Stimulated activated CD8-positive, alpha-beta memory T cell treated with anti-CD3 and anti-CD28 coated beads, Interleukin-4, amount 100 ng/mL, for 1 hour (primary cell): ENCODE measurements around the gene GRAPL.
"Not testable (repeated sequence)": the region's sequence is repeated elsewhere in the genome, so short reads cannot be mapped to it uniquely, and the experiment has no call there.

Experiments
- DNase-seq, 2 donors: peaks; one replicate each; pipeline ENCODE4 v3.0.0-alpha.2; 2020; ENCODE audit warnings: low read depth in 2 of 2, low spot score in 1 of 2

Gene GRAPL

GRCh38 chr17:19127148-19127980 lies at the start of gene GRAPL:
TSS of gene GRAPL (plus strand) at chr17:19127589. CDS start at chr17:19127620, 31 bp downstream.
- not testable (repeated sequence) for DNase-seq

GRCh38 chr17:19088804-19089685 lies 38.3 kb upstream of the GRAPL start:
- not testable (repeated sequence) for DNase-seq

GRCh38 chr17:19090058-19090772 lies 37.2 kb upstream of the GRAPL start:
- not testable (repeated sequence) for DNase-seq

- DNase-seq: not testable (repeated sequence)
Measured at GRCh38 chr17:19092737-19093683, 34.4 kb upstream of the GRAPL start.

- DNase-seq: not testable (repeated sequence)
Measured at GRCh38 chr17:19093684-19094438, 33.5 kb upstream of the GRAPL start.

- not testable (repeated sequence) for DNase-seq
Measured at GRCh38 chr17:19108517-19108916, 18.9 kb upstream of the GRAPL start.

- DNase-seq: not testable (repeated sequence)
Measured at GRCh38 chr17:19110189-19111097, 16.9 kb upstream of the GRAPL start.

GRCh38 chr17:19111111-19111711 lies 16.2 kb upstream of the GRAPL start:
- DNase-seq: peak in 1 of 2 donors; percentile 21

- peak in 1 of 2 donors; percentile 55 for DNase-seq
Measured at GRCh38 chr17:19111801-19112458, 15.5 kb upstream of the GRAPL start.

- DNase-seq: not testable (repeated sequence)
Measured at GRCh38 chr17:19112459-19112826, 14.9 kb upstream of the GRAPL start.

GRCh38 chr17:19118695-19119094 lies 8.7 kb upstream of the GRAPL start:
- DNase-seq: not testable (repeated sequence)

GRCh38 chr17:19125289-19125688 lies 2.1 kb upstream of the GRAPL start:
- DNase-seq: not testable (repeated sequence)

GRCh38 chr17:19129500-19129899 lies 2.1 kb downstream of the GRAPL start:
- DNase-seq: not testable (repeated sequence)

GRCh38 chr17:19131108-19131507 lies 3.7 kb downstream of the GRAPL start:
- DNase-seq: not testable (repeated sequence)

- DNase-seq: not testable (repeated sequence)
Measured at GRCh38 chr17:19131772-19132171, 4.4 kb downstream of the GRAPL start.

GRCh38 chr17:19133793-19134192 lies 6.4 kb downstream of the GRAPL start:
- DNase-seq: not testable (repeated sequence)

GRCh38 chr17:19135391-19135790 lies 8.0 kb downstream of the GRAPL start:
- DNase-seq: not testable (repeated sequence)
